ENCODE data around the gene FGFBP2.

FGFBP2 gene

DNA sequence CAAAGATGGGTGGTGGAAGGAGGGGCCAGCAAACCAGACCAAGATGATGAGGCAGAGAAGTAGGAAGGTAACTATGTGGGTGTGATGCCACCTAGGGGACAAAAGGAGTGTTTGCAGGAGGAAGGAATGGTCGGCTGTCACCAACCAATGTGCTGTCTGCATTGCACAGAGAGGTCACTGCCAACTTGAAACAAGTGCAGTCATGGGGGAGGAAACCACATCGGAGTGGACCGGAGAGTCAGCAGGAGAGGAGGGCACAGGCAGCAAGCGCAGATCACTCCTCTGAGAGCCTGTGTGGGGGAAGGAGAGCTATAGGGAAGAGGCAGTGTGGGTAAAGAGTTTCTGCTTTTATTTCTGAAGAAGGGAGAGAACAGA, 38.5 kb upstream of the FGFBP2 start:
- TF ChIP-seq, protein P1, sequence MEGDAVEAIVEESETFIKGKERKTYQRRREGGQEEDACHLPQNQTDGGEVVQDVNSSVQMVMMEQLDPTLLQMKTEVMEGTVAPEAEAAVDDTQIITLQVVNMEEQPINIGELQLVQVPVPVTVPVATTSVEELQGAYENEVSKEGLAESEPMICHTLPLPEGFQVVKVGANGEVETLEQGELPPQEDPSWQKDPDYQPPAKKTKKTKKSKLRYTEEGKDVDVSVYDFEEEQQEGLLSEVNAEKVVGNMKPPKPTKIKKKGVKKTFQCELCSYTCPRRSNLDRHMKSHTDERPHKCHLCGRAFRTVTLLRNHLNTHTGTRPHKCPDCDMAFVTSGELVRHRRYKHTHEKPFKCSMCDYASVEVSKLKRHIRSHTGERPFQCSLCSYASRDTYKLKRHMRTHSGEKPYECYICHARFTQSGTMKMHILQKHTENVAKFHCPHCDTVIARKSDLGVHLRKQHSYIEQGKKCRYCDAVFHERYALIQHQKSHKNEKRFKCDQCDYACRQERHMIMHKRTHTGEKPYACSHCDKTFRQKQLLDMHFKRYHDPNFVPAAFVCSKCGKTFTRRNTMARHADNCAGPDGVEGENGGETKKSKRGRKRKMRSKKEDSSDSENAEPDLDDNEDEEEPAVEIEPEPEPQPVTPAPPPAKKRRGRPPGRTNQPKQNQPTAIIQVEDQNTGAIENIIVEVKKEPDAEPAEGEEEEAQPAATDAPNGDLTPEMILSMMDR (IDR thresholded peaks at IDR 0.05; ENCODE audit: borderline replicate concordance, control extremely low read depth, extremely low read depth, insufficient read depth, missing control alignments) = peak; percentile 72
- DNase-seq (ENCODE audit: low spot score) = peak; percentile 78
- in situ Hi-C loops (cut with MboI; ENCODE audit: low sequenced_read_pairs, unreplicated experiment) = loop anchor here (10.0 kb wide), 1 partner anchor 197 kb away; no protein-coding TSS in a partner anchor

DNA sequence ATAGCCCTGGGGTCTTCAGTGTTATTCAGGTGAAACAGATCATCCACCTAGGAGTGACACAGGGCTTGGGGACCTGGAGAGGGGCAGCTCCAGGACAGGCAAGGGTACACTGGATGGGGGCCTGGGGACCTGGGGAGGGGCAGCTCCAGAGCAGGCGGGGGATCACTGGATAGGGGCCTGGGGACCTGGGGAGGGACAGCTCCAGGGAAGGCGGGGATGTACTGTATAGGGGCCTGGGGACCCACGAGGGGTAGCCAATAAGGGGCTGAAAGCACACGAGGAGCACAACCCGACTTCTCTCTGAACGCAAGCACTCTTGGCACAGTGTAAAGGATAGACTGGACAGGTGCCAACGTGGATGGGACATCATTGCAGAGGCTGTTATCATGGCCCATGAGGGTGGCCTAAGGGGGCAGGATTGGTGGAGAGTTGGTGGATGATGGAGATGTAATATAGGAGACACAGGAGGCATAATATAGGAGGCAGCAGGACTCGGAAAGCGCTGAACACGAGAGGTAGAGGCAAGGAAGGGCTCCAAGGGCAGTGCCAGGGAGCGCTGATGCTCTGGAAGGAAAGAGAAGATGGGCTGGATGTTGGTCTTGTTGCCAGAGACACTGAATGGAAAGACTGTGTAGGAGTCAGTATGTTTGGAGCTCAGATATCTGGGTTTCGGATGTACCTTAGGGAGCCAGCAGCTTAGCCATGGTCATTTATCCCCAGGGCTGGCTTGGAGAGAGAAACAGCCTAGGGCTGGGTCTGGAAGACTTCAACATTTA, 37.9 kb upstream of the FGFBP2 start:
- in situ Hi-C loops (cut with MboI; ENCODE audit: low sequenced_read_pairs, unreplicated experiment) = loop anchor here (10.0 kb wide), 1 partner anchor 196 kb away; no protein-coding TSS in a partner anchor
- no peak for DNase-seq (ENCODE audit: low spot score)
- TF ChIP-seq, protein P1 (IDR thresholded peaks at IDR 0.05; ENCODE audit: borderline replicate concordance, control extremely low read depth, extremely low read depth, insufficient read depth, missing control alignments) = no peak

DNA sequence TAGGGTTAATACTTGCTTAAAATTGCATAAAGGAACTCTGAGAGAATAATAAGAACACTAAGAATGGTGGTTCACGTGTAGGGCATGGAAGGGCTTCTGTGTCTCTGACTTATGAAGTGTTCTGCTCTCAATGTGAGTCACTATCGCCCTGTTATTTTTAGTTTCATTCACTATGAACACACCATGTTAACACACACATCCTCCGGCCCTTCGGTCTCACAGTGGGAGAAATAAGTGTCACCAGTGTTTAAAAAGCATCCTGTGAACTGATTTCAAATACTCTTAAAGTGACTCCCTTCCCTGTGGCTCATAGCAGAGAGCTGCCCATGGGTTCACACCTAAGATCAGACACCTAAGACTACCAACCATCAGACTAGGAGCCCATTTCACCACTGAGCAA, 33.8 kb upstream of the FGFBP2 start:
- DNase-seq (ENCODE audit: low spot score) = peak; percentile 34
- TF ChIP-seq, protein P1 (IDR thresholded peaks at IDR 0.05; ENCODE audit: borderline replicate concordance, control extremely low read depth, extremely low read depth, insufficient read depth, missing control alignments) = no peak
- in situ Hi-C loops (cut with MboI; ENCODE audit: low sequenced_read_pairs, unreplicated experiment) = loop anchor here (25.0 kb wide), 2 partner anchors 259 to 509 kb away; no protein-coding TSS in a partner anchor

DNA sequence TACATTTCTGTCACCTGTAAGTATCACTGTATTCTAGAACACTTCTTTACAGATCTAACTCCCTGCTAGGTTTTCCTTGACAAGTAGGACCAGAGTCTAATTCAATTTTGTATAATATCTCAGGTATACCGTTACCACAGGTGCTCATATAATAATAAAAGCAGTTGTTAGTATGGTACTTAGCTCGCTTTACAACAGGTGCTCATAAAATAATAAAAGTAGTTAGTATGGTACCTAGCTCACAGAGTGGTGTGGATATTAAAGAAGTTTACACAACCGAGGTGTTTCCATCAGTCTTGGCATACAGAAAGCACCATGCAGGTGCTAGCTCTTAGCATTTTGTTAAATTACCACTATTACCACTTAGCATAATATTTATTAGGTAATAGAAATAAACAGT, 32.9 kb upstream of the FGFBP2 start:
- DNase-seq (ENCODE audit: low spot score) = no peak
- TF ChIP-seq, protein P1 (IDR thresholded peaks at IDR 0.05; ENCODE audit: borderline replicate concordance, control extremely low read depth, extremely low read depth, insufficient read depth, missing control alignments) = no peak
- in situ Hi-C loops (cut with MboI; ENCODE audit: low sequenced_read_pairs, unreplicated experiment) = loop anchor here (25.0 kb wide), 2 partner anchors 259 to 509 kb away; no protein-coding TSS in a partner anchor

DNA sequence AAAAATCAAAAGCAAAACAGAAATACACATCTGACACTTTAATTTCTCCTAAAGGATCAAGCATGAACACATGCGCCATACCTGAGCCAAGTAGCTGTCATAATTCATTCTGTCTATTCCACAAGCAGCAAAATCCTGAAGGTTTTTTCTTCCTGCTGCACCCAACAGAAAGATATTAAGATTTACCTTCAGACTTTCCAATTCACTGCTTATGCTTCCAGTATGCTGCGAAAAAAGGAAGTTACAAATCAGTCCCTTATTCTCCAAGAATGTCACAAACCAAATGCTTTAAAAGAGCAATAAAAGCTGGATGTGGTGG, 29.2 kb upstream of the FGFBP2 start:
- TF ChIP-seq, protein P1 (IDR thresholded peaks at IDR 0.05; ENCODE audit: borderline replicate concordance, control extremely low read depth, extremely low read depth, insufficient read depth, missing control alignments) = no peak
- in situ Hi-C loops (cut with MboI; ENCODE audit: low sequenced_read_pairs, unreplicated experiment) = loop anchor here (25.0 kb wide), 2 partner anchors 255 to 505 kb away; no protein-coding TSS in a partner anchor
- DNase-seq (ENCODE audit: low spot score) = no peak

DNA sequence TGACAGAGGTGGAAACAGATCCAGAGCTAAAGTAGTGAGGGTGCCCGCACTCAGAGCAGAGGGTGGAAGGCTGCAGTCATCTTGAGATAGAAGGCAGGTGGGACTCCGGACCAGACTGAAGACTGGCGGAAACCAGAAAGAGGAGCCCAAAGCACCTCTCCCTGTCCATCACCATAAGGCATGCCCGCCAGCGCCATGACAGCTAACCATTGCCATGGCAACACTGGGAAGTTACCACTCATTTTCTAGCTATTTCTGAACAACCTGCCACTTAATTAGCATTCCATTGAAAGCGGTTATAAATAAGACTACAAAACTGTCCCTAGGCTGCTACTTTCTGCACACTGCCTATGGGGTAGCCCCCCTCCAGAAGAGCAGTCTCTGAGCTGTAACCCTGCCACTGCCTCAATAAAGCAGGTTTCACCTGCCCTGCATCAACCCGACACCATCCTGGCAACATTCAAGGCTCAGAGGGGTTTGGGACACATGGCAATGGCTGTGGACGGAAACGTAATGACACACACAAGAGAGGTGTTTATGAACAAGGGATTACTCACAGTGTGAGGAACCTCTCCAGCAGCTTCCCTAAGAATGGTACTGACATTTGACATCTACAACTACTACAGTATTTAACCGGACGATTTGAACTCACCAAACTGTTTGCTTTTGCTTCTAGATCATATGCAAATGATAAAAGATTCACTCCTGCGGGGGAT, 27.8 kb upstream of the FGFBP2 start:
- in situ Hi-C loops (cut with MboI; ENCODE audit: low sequenced_read_pairs, unreplicated experiment) = loop anchor here (25.0 kb wide), 2 partner anchors 253 to 503 kb away; no protein-coding TSS in a partner anchor
- TF ChIP-seq, protein P1 (IDR thresholded peaks at IDR 0.05; ENCODE audit: borderline replicate concordance, control extremely low read depth, extremely low read depth, insufficient read depth, missing control alignments) = no peak
- no peak for DNase-seq (ENCODE audit: low spot score)

All from GM13976 (cell line).